Activated CD4-positive, alpha-beta T cell treated with anti-CD3 and anti-CD28 coated beads, Interleukin-2, amount 10 ng/mL, durations not matched to agents 24 days and 14 days (primary cell): ENCODE results near the gene SCN2B. TPM values are rescaled to one million over a fixed set of nuclear protein-coding genes. Genes with fewer than 3 reads are reported as not detected.

ENCODE experiments used
- DNase-seq: peaks from one replicate; pipeline ENCODE4 v3.0.0; 2022
- H3K27ac Mint-ChIP-seq: one replicate; pipeline ENCODE4 v1.8.0; 2022; ENCODE audit warnings: mild to moderate bottlenecking, mixed read lengths
- H3K27me3 Mint-ChIP-seq: one replicate; pipeline ENCODE4 v1.8.0; 2022; ENCODE audit warnings: mixed read lengths
- H3K36me3 Mint-ChIP-seq: one replicate; pipeline ENCODE4 v1.8.0; 2022; ENCODE audit warnings: low read depth, mild to moderate bottlenecking, mixed read lengths
- H3K4me1 Mint-ChIP-seq: one replicate; pipeline ENCODE4 v1.8.0; 2021; ENCODE audit warnings: mixed read lengths
- H3K4me3 Mint-ChIP-seq: one replicate; pipeline ENCODE4 v1.8.0; 2022; ENCODE audit warnings: mild to moderate bottlenecking, moderate library complexity, mixed read lengths
- H3K9me3 Mint-ChIP-seq: one replicate; pipeline ENCODE4 v1.8.0; 2021; ENCODE audit warnings: mixed read lengths
- intact Hi-C: fragments of 100-400 bp; cut with micrococcal nuclease; formaldehyde crosslinking; loops from one replicate; pipeline ENCODE4 v1.15.1; 2023
- total RNA-seq: library from RNA; stranded (reverse); gene quantifications from 2 replicates; pipeline ENCODE4 v1.2.3, GENCODE V29; 2022

Gene SCN2B
- total RNA-seq, 1 donor from 2014 or later: 0.05 TPM

GRCh38 chr11:118149493-118149892, 26.9 kb downstream of the SCN2B start:
- DNase-seq: no peak
- intact Hi-C loops: loop anchor here (5.0 kb wide), 1 partner anchor 193 kb away; the partner anchor contains the start of genes CD3D and CD3G
- Mint-ChIP-seq H3K9me3 (no peaks in the 10 kb centered on the region), H3K27ac (no peak overlapping the region), H3K4me3 (no peak overlapping the region), H3K27me3 (peaks cover 76% of the 10 kb centered on the region), H3K36me3 (no peaks in the 10 kb centered on the region), H3K4me1 (peaks cover 15% of the 10 kb centered on the region)

- Mint-ChIP-seq H3K36me3 (no peaks in the 10 kb centered on the region), H3K9me3 (no peaks in the 10 kb centered on the region), H3K27ac (no peak overlapping the region), H3K4me1 (peaks cover 15% of the 10 kb centered on the region), H3K4me3 (no peak overlapping the region), H3K27me3 (peaks cover 76% of the 10 kb centered on the region)
- DNase-seq: no peak
- intact Hi-C loops: loop anchor here (5.0 kb wide), 1 partner anchor 193 kb away; the partner anchor contains the start of genes CD3D and CD3G
These were observed 27.6 kb downstream of the SCN2B start for GRCh38 chr11:118148856-118149255.

GRCh38 chr11:118148240-118148639, 28.2 kb downstream of the SCN2B start:
- Mint-ChIP-seq H3K4me3 (no peak overlapping the region), H3K9me3 (no peaks in the 10 kb centered on the region), H3K4me1 (peaks cover 14% of the 10 kb centered on the region), H3K36me3 (no peaks in the 10 kb centered on the region), H3K27me3 (peaks cover 75% of the 10 kb centered on the region), H3K27ac (no peak overlapping the region)
- no peak for DNase-seq
- intact Hi-C loops: loop anchor here (5.0 kb wide), 1 partner anchor 194 kb away; the partner anchor contains the start of genes CD3D and CD3G

GRCh38 chr11:118147502-118147901, 28.9 kb downstream of the SCN2B start:
- intact Hi-C loops: loop anchor here (2.0 to 5.0 kb wide), 2 partner anchors 195 to 341 kb away; partner anchors contain the start of genes CD3D and CD3G
- H3K9me3 Mint-ChIP-seq: no peaks in the 10 kb centered on the region
- no peak overlapping the region for H3K4me3 Mint-ChIP-seq
- peaks cover 78% of the 10 kb centered on the region for H3K27me3 Mint-ChIP-seq
- DNase-seq: no peak
- no peak overlapping the region for H3K27ac Mint-ChIP-seq
- H3K36me3 Mint-ChIP-seq: no peaks in the 10 kb centered on the region
- H3K4me1 Mint-ChIP-seq: peaks cover 19% of the 10 kb centered on the region

GRCh38 chr11:118146554-118146953, 29.9 kb downstream of the SCN2B start:
- DNase-seq: no peak
- Mint-ChIP-seq H3K4me1 (peaks cover 19% of the 10 kb centered on the region), H3K4me3 (peak overlapping the region; percentile 86), H3K27me3 (peaks cover 79% of the 10 kb centered on the region), H3K36me3 (no peaks in the 10 kb centered on the region), H3K27ac (peak overlapping the region; percentile 46), H3K9me3 (no peaks in the 10 kb centered on the region)
- intact Hi-C loops: loop anchor here (2.0 to 5.0 kb wide), 2 partner anchors 196 to 342 kb away; partner anchors contain the start of genes CD3D and CD3G

GRCh38 chr11:118145285-118146227, 30.9 kb downstream of the SCN2B start:
- Mint-ChIP-seq H3K4me1 (peaks cover 19% of the 10 kb centered on the region), H3K36me3 (no peaks in the 10 kb centered on the region), H3K27ac (peak overlapping the region; percentile 38), H3K27me3 (peaks cover 73% of the 10 kb centered on the region), H3K4me3 (peak overlapping the region; percentile 86), H3K9me3 (no peaks in the 10 kb centered on the region)
- peak; percentile 97 for DNase-seq
- intact Hi-C loops: loop anchor here (1.0 to 5.0 kb wide), 6 partner anchors 26 to 466 kb away; partner anchors contain the start of genes CD3D and CD3G

GRCh38 chr11:118144301-118145268, 31.9 kb downstream of the SCN2B start:
- H3K4me3 Mint-ChIP-seq: no peak overlapping the region
- peaks cover 72% of the 10 kb centered on the region for H3K27me3 Mint-ChIP-seq
- intact Hi-C loops: loop anchor here (1.0 to 5.0 kb wide), 5 partner anchors 27 to 467 kb away; partner anchors contain the start of genes CD3D and CD3G
- DNase-seq: no peak
- H3K27ac Mint-ChIP-seq: no peak overlapping the region
- peaks cover 19% of the 10 kb centered on the region for H3K4me1 Mint-ChIP-seq
- no peaks in the 10 kb centered on the region for H3K9me3 Mint-ChIP-seq
- no peaks in the 10 kb centered on the region for H3K36me3 Mint-ChIP-seq

GRCh38 chr11:118143661-118144185, 32.7 kb downstream of the SCN2B start:
- H3K27ac Mint-ChIP-seq: no peak overlapping the region
- peaks cover 74% of the 10 kb centered on the region for H3K27me3 Mint-ChIP-seq
- no peak overlapping the region for H3K4me3 Mint-ChIP-seq
- intact Hi-C loops: loop anchor here (2.0 kb wide), 1 partner anchor 423 kb away; no protein-coding TSS in a partner anchor
- DNase-seq: no peak
- peaks cover 19% of the 10 kb centered on the region for H3K4me1 Mint-ChIP-seq
- no peaks in the 10 kb centered on the region for H3K9me3 Mint-ChIP-seq
- no peaks in the 10 kb centered on the region for H3K36me3 Mint-ChIP-seq

- peaks cover 68% of the 10 kb centered on the region for H3K27me3 Mint-ChIP-seq
- intact Hi-C loops: no loop called here
- peak overlapping the region; percentile 36 for H3K4me3 Mint-ChIP-seq
- H3K27ac Mint-ChIP-seq: no peak overlapping the region
- peaks cover 19% of the 10 kb centered on the region for H3K4me1 Mint-ChIP-seq
- no peaks in the 10 kb centered on the region for H3K9me3 Mint-ChIP-seq
- no peaks in the 10 kb centered on the region for H3K36me3 Mint-ChIP-seq
- peak; percentile 74 for DNase-seq
These were observed 33.6 kb downstream of the SCN2B start for GRCh38 chr11:118142809-118143208.

- DNase-seq: no peak
- intact Hi-C loops: no loop called here
- Mint-ChIP-seq H3K27ac (no peak overlapping the region), H3K36me3 (no peaks in the 10 kb centered on the region), H3K27me3 (peaks cover 66% of the 10 kb centered on the region), H3K4me1 (peaks cover 17% of the 10 kb centered on the region), H3K9me3 (no peaks in the 10 kb centered on the region), H3K4me3 (no peak overlapping the region)
These were observed 34.4 kb downstream of the SCN2B start for GRCh38 chr11:118142081-118142480.

GRCh38 chr11:118139578-118139977, 36.9 kb downstream of the SCN2B start:
- Mint-ChIP-seq H3K27me3 (peaks cover 59% of the 10 kb centered on the region), H3K9me3 (no peaks in the 10 kb centered on the region), H3K4me1 (peaks cover 6% of the 10 kb centered on the region), H3K36me3 (no peaks in the 10 kb centered on the region), H3K4me3 (no peak overlapping the region), H3K27ac (no peak overlapping the region)
- intact Hi-C loops: no loop called here
- no peak for DNase-seq

GRCh38 chr11:118138839-118139420, 37.5 kb downstream of the SCN2B start:
- no peaks in the 10 kb centered on the region for H3K36me3 Mint-ChIP-seq
- peaks cover 6% of the 10 kb centered on the region for H3K4me1 Mint-ChIP-seq
- no peaks in the 10 kb centered on the region for H3K9me3 Mint-ChIP-seq
- no peak overlapping the region for H3K4me3 Mint-ChIP-seq
- peaks cover 54% of the 10 kb centered on the region for H3K27me3 Mint-ChIP-seq
- intact Hi-C loops: no loop called here
- H3K27ac Mint-ChIP-seq: no peak overlapping the region
- no peak for DNase-seq

GRCh38 chr11:118136801-118137200, 39.6 kb downstream of the SCN2B start:
- Mint-ChIP-seq H3K4me3 (no peak overlapping the region), H3K9me3 (no peaks in the 10 kb centered on the region), H3K27ac (no peak overlapping the region), H3K4me1 (no peaks in the 10 kb centered on the region), H3K27me3 (peaks cover 35% of the 10 kb centered on the region), H3K36me3 (no peaks in the 10 kb centered on the region)
- intact Hi-C loops: no loop called here
- DNase-seq: no peak
